C4-2B (cell line): Measurements from ENCODE around the gene NR3C2.

Experiments used
- H3K27ac ChIP-seq: fragments of 450-650 bp; 2 replicates; pipeline ENCODE4 v1.5.1; 2017
- ZFX ChIP-seq: fragments of 450-650 bp; IDR thresholded peaks from 2 replicates; pipeline ENCODE4 v1.6.1; 2017
- TF ChIP-seq, protein P1 (sequence below): fragments of 450-650 bp; conservative IDR thresholded peaks from 2 replicates; pipeline ENCODE4 v1.5.1; 2017; ENCODE audit warnings: mild to moderate bottlenecking

NR3C2 gene

DNA sequence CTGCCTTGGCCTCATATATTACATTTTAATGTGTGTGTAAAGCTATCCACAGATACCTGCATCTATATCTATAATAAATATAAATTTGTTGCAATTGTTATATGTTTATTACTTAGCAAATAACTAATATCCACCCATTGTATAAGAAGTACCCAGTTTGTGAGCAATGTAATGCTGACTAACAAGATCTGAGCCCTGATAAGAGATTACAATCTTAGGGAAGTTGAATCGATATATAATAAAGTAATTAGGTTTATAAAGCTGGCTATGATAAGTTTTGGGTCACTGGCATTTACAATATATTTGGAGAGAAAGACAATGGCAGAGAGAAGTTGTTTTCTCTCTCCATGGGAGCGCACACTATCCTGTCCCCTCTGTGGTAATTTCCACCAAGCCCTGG lies 280.6 kb downstream of the NR3C2 start:
- H3K27ac ChIP-seq = no peak overlapping the region
- TF ChIP-seq, protein P1, sequence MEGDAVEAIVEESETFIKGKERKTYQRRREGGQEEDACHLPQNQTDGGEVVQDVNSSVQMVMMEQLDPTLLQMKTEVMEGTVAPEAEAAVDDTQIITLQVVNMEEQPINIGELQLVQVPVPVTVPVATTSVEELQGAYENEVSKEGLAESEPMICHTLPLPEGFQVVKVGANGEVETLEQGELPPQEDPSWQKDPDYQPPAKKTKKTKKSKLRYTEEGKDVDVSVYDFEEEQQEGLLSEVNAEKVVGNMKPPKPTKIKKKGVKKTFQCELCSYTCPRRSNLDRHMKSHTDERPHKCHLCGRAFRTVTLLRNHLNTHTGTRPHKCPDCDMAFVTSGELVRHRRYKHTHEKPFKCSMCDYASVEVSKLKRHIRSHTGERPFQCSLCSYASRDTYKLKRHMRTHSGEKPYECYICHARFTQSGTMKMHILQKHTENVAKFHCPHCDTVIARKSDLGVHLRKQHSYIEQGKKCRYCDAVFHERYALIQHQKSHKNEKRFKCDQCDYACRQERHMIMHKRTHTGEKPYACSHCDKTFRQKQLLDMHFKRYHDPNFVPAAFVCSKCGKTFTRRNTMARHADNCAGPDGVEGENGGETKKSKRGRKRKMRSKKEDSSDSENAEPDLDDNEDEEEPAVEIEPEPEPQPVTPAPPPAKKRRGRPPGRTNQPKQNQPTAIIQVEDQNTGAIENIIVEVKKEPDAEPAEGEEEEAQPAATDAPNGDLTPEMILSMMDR = no peak
- no peak for TF ChIP-seq ZFX

DNA sequence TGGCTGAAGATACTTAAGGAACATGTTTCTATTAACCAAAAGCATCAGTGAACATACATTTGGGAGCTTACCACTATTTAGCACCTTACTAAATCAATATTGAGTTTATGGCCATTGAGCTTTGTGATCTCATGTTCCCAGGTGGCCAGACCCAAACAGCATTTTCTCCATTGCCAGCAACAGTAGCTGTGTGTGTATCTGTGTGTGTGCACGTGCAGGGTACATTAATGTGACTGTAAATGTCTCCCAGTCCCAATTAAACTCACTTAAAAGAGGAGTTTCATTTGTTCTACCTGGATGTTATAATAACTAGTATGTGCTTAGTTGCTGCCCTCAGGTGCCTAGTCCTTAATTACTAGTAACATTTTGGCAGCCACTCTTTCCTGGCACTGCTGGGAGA lies 282.4 kb downstream of the NR3C2 start:
- TF ChIP-seq, protein P1 = no peak
- no peak for TF ChIP-seq ZFX
- no peak overlapping the region; the same call in 1 of the 2 replicates for H3K27ac ChIP-seq

DNA sequence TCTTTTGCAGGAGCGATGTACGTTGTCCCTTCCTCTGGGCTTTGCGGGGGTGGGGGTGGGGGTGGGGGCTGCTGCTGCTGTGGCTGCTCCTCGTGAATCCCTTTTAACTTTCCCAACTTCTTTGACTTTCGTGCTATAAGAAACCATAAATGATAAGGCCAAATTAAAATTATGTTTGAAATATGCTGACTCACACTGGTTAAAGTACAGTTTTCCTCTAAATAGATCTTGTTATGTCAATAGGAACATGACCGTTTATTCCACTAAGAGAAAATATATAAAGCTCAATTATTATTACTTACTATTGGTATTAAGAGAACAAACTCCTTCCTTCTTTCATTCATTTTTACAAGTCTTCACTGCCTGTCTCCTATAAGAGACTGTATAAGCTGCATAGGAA lies 287.4 kb downstream of the NR3C2 start:
- H3K27ac ChIP-seq = no peak overlapping the region
- TF ChIP-seq ZFX = no peak
- TF ChIP-seq, protein P1 = no peak

DNA sequence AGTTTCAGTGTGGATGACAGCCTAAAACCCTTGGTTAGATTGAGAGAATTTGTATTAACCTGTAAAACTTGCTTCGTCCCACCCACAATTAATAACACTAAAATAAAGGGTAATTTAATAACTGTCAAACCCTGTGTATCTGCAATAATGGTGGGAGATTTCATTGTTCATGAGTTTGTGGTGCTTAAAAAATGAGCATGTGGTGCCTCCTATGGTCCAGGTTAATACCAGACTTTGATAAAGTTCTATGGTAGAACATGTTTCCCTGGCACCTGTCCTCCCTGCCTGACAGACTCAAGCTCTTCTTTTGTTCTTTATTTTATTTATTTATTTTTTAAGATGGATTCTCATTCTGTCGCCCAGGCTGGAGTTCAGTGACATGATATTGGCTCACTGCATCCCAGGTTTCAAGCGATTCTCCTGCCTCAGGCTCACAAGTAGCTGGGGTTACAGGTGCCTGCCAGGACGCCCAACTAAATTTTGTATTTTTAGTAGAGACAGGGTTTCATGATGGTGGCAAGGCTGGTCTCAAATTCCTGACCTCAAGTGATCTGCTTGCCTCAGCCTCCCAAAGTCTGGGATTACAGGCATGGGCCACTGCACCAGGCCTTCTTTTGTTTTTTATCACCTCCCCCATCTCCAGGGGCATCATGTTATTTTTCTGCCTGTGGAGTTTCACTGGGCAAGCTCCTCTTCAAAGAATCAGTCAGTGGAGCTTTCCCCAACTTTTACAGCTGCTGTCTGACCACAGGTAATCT lies 289.2 kb downstream of the NR3C2 start:
- no peak for TF ChIP-seq ZFX
- TF ChIP-seq, protein P1 = no peak; the same call in 1 of the 2 replicates
- no peak overlapping the region for H3K27ac ChIP-seq

DNA sequence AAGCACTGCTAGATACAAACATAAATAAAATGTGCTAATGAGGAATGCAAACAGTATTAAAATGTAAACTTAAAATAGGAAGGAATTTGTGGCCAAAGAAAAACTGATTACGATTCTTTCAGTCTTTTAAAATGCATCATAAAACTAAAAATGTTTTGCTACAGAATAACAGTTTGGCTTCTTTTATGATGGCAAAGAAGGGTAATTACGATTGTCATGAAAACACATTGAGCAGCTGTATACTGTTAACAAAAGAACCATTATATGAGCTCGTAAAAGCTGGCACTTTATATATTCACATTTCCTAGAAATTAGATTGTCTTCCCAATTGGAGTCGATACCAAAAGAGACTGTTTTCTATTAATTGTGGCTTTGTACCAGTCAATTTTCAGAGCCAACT lies 290.4 kb downstream of the NR3C2 start:
- H3K27ac ChIP-seq = no peak overlapping the region
- TF ChIP-seq ZFX = no peak

DNA sequence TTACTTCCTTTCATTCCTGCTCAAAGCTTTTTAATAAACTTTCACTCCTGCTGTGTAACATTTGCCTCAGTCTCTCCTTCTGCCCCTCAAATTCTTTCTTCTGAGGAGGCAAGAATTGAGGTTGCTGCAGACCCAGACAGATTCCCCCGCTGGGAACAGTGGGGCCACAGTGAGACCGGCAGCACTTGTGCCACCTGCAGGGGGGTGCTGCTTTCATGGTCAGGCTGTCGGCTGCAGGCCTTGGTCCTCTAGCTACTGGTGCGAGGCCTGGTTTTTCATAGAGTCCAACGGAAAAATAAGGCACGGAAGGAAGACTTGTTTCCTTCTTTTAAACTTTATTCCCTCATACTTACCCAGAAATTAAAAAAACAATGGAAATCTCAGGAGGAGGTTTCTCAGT lies 296.7 kb downstream of the NR3C2 start:
- no peak overlapping the region for H3K27ac ChIP-seq
- TF ChIP-seq ZFX = no peak
- TF ChIP-seq, protein P1 = no peak

DNA sequence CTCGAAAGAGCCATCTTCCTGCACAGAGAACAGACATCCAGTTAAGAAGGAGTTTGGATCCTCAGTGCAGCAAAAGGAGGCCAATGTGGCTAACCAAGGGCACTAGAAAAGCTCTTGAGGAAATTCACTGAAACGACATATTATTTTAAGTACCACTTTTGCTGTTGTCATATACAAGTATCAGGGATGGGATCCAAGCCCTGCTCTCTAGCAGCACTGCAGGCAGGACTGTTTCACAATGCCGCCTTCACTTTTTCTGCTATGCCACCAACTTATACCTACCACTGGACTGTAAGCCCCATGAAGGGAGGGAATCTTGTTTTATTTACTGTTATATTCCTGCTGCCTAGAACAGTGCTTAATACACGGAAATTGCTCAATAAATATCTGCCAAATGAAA lies 299.0 kb downstream of the NR3C2 start:
- no peak overlapping the region for H3K27ac ChIP-seq
- no peak for TF ChIP-seq ZFX
- TF ChIP-seq, protein P1 = no peak

DNA sequence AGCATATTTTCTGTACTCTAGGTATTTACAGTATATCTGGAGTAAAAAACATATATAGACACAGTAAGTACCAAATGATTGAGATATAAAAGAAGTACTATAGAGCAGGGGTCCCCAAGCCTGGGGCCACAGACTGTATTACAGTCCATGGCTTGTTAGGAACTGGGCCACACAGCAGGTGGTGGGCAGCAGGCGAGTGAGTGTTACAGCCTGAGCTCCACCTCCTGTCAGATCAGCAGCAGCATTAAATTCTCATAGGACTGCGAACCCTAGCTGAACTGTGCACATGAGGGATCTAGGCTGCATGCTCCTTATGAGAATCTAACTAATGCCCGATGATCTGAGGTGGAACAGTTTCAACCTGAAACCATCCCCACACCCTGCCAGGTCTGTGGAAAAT lies 300.7 kb downstream of the NR3C2 start:
- H3K27ac ChIP-seq = no peak overlapping the region
- no peak for TF ChIP-seq ZFX
- TF ChIP-seq, protein P1 = no peak
